Endothelial cell of umbilical vein (primary cell): ENCODE measurements around the gene PCSK9. TPM values are rescaled to one million over a fixed set of nuclear protein-coding genes. Genes with fewer than 3 reads are reported as not detected.

Experiments
- BruUV-seq: library from RNA; stranded (reverse); fragments of 400-500 nt; replicated peaks from 2 replicates; lab custom pipeline; 2021; lab: Mats Ljungman, UMichigan
- CTCF ChIA-PET: fragments of 300-600, 350-600 bp; sonication (Branson Sonifier 250); formaldehyde crosslinking; loops from one replicate; lab custom pipeline; 2021; ENCODE audit warnings: antibody characterized with exemption, inconsistent platforms; lab: Charles Lee
- POLR2A ChIA-PET: fragments of 300-600, 350-600 bp; sonication (Branson Sonifier 250); formaldehyde crosslinking; loops from one replicate; lab custom pipeline; 2021; ENCODE audit warnings: antibody characterized with exemption, inconsistent platforms; lab: Charles Lee
- DNase-seq: peaks from one replicate; pipeline ENCODE4 v3.0.0-alpha.2; 2011; ENCODE audit warnings: low read depth, low spot score
- FAIRE-seq: peaks from 2 replicates; lab custom pipeline; 2011; peaks lifted over from hg19 to GRCh38; lab: Jason Lieb, UNC
- H2AFZ ChIP-seq: 2 replicates; pipeline ENCODE4 v1.6.0; 2012; ENCODE audit warnings: low read depth, low read length, control low read depth, inconsistent platforms
- H3K27ac ChIP-seq: 2 replicates; pipeline ENCODE4 v1.5.1; 2011; ENCODE audit warnings: low read depth, mild to moderate bottlenecking, control low read depth, low read length, moderate library complexity; ENCODE audit not compliant: insufficient read depth
- H3K27me3 ChIP-seq, 2 experiments: 2 replicates each; pipeline versions ENCODE4 v1.6.0 to v1.6.1; 2011; ENCODE audit warnings: low read length in 2 of 2, mixed read lengths in 1 of 2; ENCODE audit not compliant: control insufficient read depth in 2 of 2, insufficient read depth in 2 of 2
- H3K36me3 ChIP-seq, 2 experiments: 2 replicates in 1 of 2; 3 replicates in 1 of 2; pipeline ENCODE4 v1.5.1; 2011; ENCODE audit warnings: low read length in 2 of 2, mild to moderate bottlenecking in 1 of 2, moderate library complexity in 1 of 2; ENCODE audit not compliant: control insufficient read depth in 2 of 2, insufficient read depth in 2 of 2; ENCODE audit errors: extremely low read depth in 1 of 2
- H3K4me1 ChIP-seq: 3 replicates; pipeline ENCODE4 v1.5.1; 2011; ENCODE audit warnings: mild to moderate bottlenecking, low read length; ENCODE audit not compliant: control insufficient read depth, insufficient read depth; ENCODE audit errors: extremely low read depth
- H3K4me2 ChIP-seq: 2 replicates; pipeline ENCODE4 v1.6.1; 2011; ENCODE audit warnings: low read length, control low read depth, mixed read lengths; ENCODE audit not compliant: insufficient read depth
- H3K4me3 ChIP-seq, 3 experiments: fragments of 200-600 bp in 1 of 3; sonication (generic), shearing (Covaris generic) in 1 of 3; replicated peaks in 1 of 3; 2 replicates each; pipeline ENCODE4 v1.5.1; 2011 to 2016; ENCODE audit warnings: control low read depth in 3 of 3, low read length in 3 of 3, mild to moderate bottlenecking in 2 of 3, inconsistent platforms in 1 of 3, low read depth in 1 of 3, moderate library complexity in 1 of 3; ENCODE audit not compliant: insufficient read depth in 1 of 3
- H3K79me2 ChIP-seq: 2 replicates; pipeline ENCODE4 v1.6.0; 2012; ENCODE audit warnings: low read length, inconsistent platforms; ENCODE audit not compliant: control insufficient read depth, insufficient read depth
- H3K9ac ChIP-seq: replicated peaks from 2 replicates; pipeline ENCODE3; 2011; ENCODE audit warnings: low read length, control low read depth; ENCODE audit not compliant: insufficient read depth; ENCODE audit errors: extremely low read depth
- H3K9me1 ChIP-seq: replicated peaks from 3 replicates; pipeline ENCODE4 v1.6.0; 2011; ENCODE audit warnings: mild to moderate bottlenecking, low read length; ENCODE audit not compliant: control insufficient read depth, insufficient read depth; ENCODE audit errors: extremely low read depth
- H3K9me3 ChIP-seq: replicated peaks from 2 replicates; pipeline ENCODE4 v1.5.1; 2012; ENCODE audit warnings: low read length, inconsistent platforms; ENCODE audit not compliant: control insufficient read depth, insufficient read depth
- H4K20me1 ChIP-seq: replicated peaks from 2 replicates; pipeline ENCODE3; 2011; ENCODE audit warnings: mild to moderate bottlenecking, low read length; ENCODE audit not compliant: control insufficient read depth, insufficient read depth; ENCODE audit errors: extremely low read depth
- EZH2 ChIP-seq: IDR thresholded peaks from 2 replicates; pipeline ENCODE4 v1.6.1; 2012; ENCODE audit warnings: borderline replicate concordance, low read depth, mild to moderate bottlenecking, moderate library complexity, low read length, inconsistent platforms; ENCODE audit not compliant: severe bottlenecking
- FOS ChIP-seq: IDR thresholded peaks from 2 replicates; pipeline ENCODE4 v1.6.1; 2011; ENCODE audit warnings: mild to moderate bottlenecking, low read length, moderate library complexity, borderline replicate concordance; ENCODE audit not compliant: insufficient read depth
- GATA2 ChIP-seq: IDR thresholded peaks from 2 replicates; pipeline ENCODE4 v1.7.0; 2011; ENCODE audit warnings: low read depth, mild to moderate bottlenecking, moderate library complexity, mixed read lengths, low read length; ENCODE audit not compliant: insufficient read length, insufficient read depth
- JUN ChIP-seq: IDR thresholded peaks from 2 replicates; pipeline ENCODE4 v1.6.1; 2011; ENCODE audit warnings: borderline replicate concordance, low read depth; ENCODE audit not compliant: insufficient read length, insufficient read depth
- MYC ChIP-seq: IDR thresholded peaks from one replicate; pipeline ENCODE4 v1.6.1; 2011; ENCODE audit warnings: mild to moderate bottlenecking, low read depth, low read length
- POLR2A ChIP-seq: IDR thresholded peaks from 2 replicates; pipeline ENCODE4 v1.6.1; 2012; ENCODE audit warnings: low read depth, mild to moderate bottlenecking, control low read depth, low read length
- POLR2AphosphoS5 ChIP-seq: IDR thresholded peaks from 2 replicates; pipeline ENCODE4 v1.6.1; 2012; ENCODE audit warnings: low read depth, mild to moderate bottlenecking, control low read depth, low read length, moderate library complexity; ENCODE audit not compliant: insufficient read depth
- dilution Hi-C: fragments of 300-500 bp; cut with MboI; formaldehyde crosslinking; loops from one replicate; pipeline ENCODE4 v1.15.0; 2019; ENCODE audit warnings: low sequenced_read_pairs; ENCODE audit not compliant: extremely low pct_ligation_motif_present
- intact Hi-C: fragments of 100-400 bp; cut with micrococcal nuclease; formaldehyde crosslinking; loops from one replicate; pipeline ENCODE4 v1.10.0; 2022
- polyA plus RNA-seq, 4 experiments: library from polyadenylated mRNA; depleted of rRNA in 3 of 4; stranded (reverse) in 3 of 4; unstranded in 1 of 4; fragments of >200 nt; gene quantifications; 2 replicates each; pipeline versions ENCODE4 v1.2.1 to v1.2.3, GENCODE V29; 2011 to 2012; ENCODE audit warnings: missing spikeins in 1 of 4
- total RNA-seq: library from RNA; stranded (reverse); gene quantifications from 2 replicates; pipeline ENCODE4 v1.2.3, GENCODE V29; 2021
- TF ChIP-seq, protein P1 (sequence below), 2 donors: IDR thresholded peaks; 1 replicate in 1 of 2; 2 replicates in 1 of 2; pipeline ENCODE4 v1.5.1; 2011; ENCODE audit warnings: low read length in 2 of 2, mild to moderate bottlenecking in 2 of 2, moderate library complexity in 2 of 2, control low read depth in 1 of 2, inconsistent platforms in 1 of 2, low read depth in 1 of 2; ENCODE audit not compliant: insufficient read depth in 1 of 2; ENCODE audit errors: extremely low read depth in 1 of 2
- TF ChIP-seq, protein P2 (sequence below): IDR thresholded peaks from 2 replicates; pipeline ENCODE4 v1.6.1; 2011; ENCODE audit not compliant: insufficient read depth, insufficient read length

The PCSK9 gene
- total and polyA plus RNA-seq, 2 donors (not counting 3 experiments of a cell fraction or from before 2014, with no cell fraction given): 0.17 to 0.35 TPM

- CTCF ChIA-PET: interaction anchor here (2.0 kb wide), 1 partner anchor 203 kb away, joined by 5 read pairs; no protein-coding TSS in a partner anchor
- Histone ChIP-seq H3K36me3 (peaks cover 15 to 35% of the 10 kb centered on the region in 2 experiments), H3K79me2 (no peaks in the 10 kb centered on the region), H2AFZ (no peak overlapping the region), H3K9me1 (no peaks in the 10 kb centered on the region), H3K27me3 (no peaks in the 10 kb centered on the region), H3K9ac (no peak overlapping the region), H3K4me3 (no peak overlapping the region), H3K9me3 (no peaks in the 10 kb centered on the region), H3K4me2 (no peak overlapping the region), H3K27ac (no peak overlapping the region), H3K4me1 (no peaks in the 10 kb centered on the region), H4K20me1 (no peaks in the 10 kb centered on the region)
- no TSS peak for BruUV-seq
- DNase-seq: no peak
- TF ChIP-seq, protein P1, sequence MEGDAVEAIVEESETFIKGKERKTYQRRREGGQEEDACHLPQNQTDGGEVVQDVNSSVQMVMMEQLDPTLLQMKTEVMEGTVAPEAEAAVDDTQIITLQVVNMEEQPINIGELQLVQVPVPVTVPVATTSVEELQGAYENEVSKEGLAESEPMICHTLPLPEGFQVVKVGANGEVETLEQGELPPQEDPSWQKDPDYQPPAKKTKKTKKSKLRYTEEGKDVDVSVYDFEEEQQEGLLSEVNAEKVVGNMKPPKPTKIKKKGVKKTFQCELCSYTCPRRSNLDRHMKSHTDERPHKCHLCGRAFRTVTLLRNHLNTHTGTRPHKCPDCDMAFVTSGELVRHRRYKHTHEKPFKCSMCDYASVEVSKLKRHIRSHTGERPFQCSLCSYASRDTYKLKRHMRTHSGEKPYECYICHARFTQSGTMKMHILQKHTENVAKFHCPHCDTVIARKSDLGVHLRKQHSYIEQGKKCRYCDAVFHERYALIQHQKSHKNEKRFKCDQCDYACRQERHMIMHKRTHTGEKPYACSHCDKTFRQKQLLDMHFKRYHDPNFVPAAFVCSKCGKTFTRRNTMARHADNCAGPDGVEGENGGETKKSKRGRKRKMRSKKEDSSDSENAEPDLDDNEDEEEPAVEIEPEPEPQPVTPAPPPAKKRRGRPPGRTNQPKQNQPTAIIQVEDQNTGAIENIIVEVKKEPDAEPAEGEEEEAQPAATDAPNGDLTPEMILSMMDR (IDR thresholded peaks at IDR 0.05; ENCODE audit: extremely low read depth in 1 of 2, insufficient read depth in 1 of 2, low read depth in 1 of 2, low read length in 2 of 2): no peak
- no peak for TF ChIP-seq MYC
- POLR2A ChIA-PET: no interaction called here
- FAIRE-seq: no peak
- intact Hi-C loops (loop anchor here (5.0 kb wide), 1 partner anchor 263 kb away; no protein-coding TSS in a partner anchor), dilution Hi-C loops (no loop called here)
These were observed 35.1 kb downstream of the PCSK9 start for GRCh38 chr1:55074455-55074854.

DNA sequence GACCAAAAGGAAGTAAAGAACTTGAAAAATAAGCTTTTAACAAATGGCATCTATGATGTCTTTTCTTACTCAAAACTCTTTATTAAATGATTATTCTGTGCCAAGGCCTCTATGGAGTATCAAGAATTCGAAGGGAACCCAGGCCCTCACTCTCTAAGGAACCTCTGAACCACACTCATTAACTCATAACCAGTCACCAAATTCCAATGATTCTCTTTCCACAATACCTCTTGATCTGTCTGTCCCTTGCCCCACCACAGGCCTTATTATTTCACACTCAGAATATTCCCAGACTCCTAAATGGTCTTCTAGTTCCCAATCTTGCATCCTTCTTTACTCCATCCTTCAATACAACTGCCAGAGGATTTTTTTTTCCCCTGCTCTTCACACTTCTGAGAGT is 37.0 kb downstream of the PCSK9 start:
- no peak overlapping the region for H3K4me2 ChIP-seq
- no peaks in the 10 kb centered on the region for H3K9me1 ChIP-seq
- H3K27me3 ChIP-seq: no peaks in the 10 kb centered on the region
- no peaks in the 10 kb centered on the region for H3K79me2 ChIP-seq
- no peak overlapping the region for H3K4me3 ChIP-seq
- intact Hi-C loops: no loop called here
- dilution Hi-C loops: no loop called here
- BruUV-seq: no TSS peak
- H3K9ac ChIP-seq: no peak overlapping the region
- no peaks in the 10 kb centered on the region for H3K9me3 ChIP-seq
- ChIA-PET CTCF (no interaction called here), POLR2A (no interaction called here)
- TF ChIP-seq, protein P2, sequence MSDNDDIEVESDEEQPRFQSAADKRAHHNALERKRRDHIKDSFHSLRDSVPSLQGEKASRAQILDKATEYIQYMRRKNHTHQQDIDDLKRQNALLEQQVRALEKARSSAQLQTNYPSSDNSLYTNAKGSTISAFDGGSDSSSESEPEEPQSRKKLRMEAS: no peak
- TF ChIP-seq FOS (no peak), MYC (no peak), JUN (no peak), POLR2A (no peak), POLR2AphosphoS5 (no peak), EZH2 (no peak), GATA2 (no peak)
- TF ChIP-seq, protein P1 (IDR thresholded peaks at IDR 0.05; ENCODE audit: extremely low read depth in 1 of 2, insufficient read depth in 1 of 2, low read depth in 1 of 2, low read length in 2 of 2): no peak
- no peak overlapping the region for H3K27ac ChIP-seq
- H3K36me3 ChIP-seq: peaks cover 16 to 28% of the 10 kb centered on the region in 2 experiments
- H4K20me1 ChIP-seq: no peaks in the 10 kb centered on the region
- DNase-seq (no peak), FAIRE-seq (no peak)
- peaks cover 2% of the 10 kb centered on the region for H3K4me1 ChIP-seq
- no peak overlapping the region for H2AFZ ChIP-seq
